ENCODE results near the gene HTR3B. TPM values are rescaled to one million over a fixed set of nuclear protein-coding genes. Genes with fewer than 3 reads are reported as not detected.

HTR3B gene
- polyA plus RNA-seq, 1 donor from 2014 or later = not detected

GRCh38 chr11:113885897-113886296 lies 18.7 kb upstream of the HTR3B start:
- H2AFZ ChIP-seq (ENCODE audit: low read depth, low read length) = no peak overlapping the region
- H3K36me3 ChIP-seq (ENCODE audit: insufficient read depth, low read length) = no peaks in the 10 kb centered on the region
- H3K27ac ChIP-seq (ENCODE audit: low read length) = no peak overlapping the region
- no peaks in the 10 kb centered on the region for H3K9me2 ChIP-seq (ENCODE audit: insufficient read depth, low read length)
- H3K9me3 ChIP-seq (ENCODE audit: low read length) = no peaks in the 10 kb centered on the region
- H3K4me2 ChIP-seq (ENCODE audit: low read length) = no peak overlapping the region
- no peak for TF ChIP-seq REST (IDR thresholded peaks at IDR 0.05; ENCODE audit: borderline replicate concordance)
- TF ChIP-seq MXI1 (conservative IDR thresholded peaks at IDR 0.05; ENCODE audit: poor library complexity, severe bottlenecking) = no peak
- TF ChIP-seq TAF1 (IDR thresholded peaks at IDR 0.05; ENCODE audit: low read depth) = no peak
- TF ChIP-seq POLR2AphosphoS5 (IDR thresholded peaks at IDR 0.05) = no peak
- TF ChIP-seq EZH2 (IDR thresholded peaks at IDR 0.05; ENCODE audit: borderline replicate concordance, insufficient read depth, low read length, poor library complexity, severe bottlenecking) = no peak
- no peak for TF ChIP-seq EP300 (conservative IDR thresholded peaks at IDR 0.05; ENCODE audit: poor library complexity, severe bottlenecking)
- no peak for TF ChIP-seq CTCF (IDR thresholded peaks at IDR 0.05; ENCODE audit: poor library complexity, severe bottlenecking)
- TF ChIP-seq SMC3 (conservative IDR thresholded peaks at IDR 0.05; ENCODE audit: poor library complexity) = no peak
- TF ChIP-seq RAD21 (conservative IDR thresholded peaks at IDR 0.05) = no peak
- H3F3A ChIP-seq (ENCODE audit: insufficient read depth, low read length, poor library complexity, severe bottlenecking) = no peaks in the 10 kb centered on the region
- H4K20me1 ChIP-seq (ENCODE audit: insufficient read depth) = no peaks in the 10 kb centered on the region
- no peak overlapping the region for H3K4me3 ChIP-seq (ENCODE audit: low read length)
- no peaks in the 10 kb centered on the region for H3K27me3 ChIP-seq (ENCODE audit: insufficient read depth, low read depth, low read length)
- no peaks in the 10 kb centered on the region for H3K79me2 ChIP-seq (replicated peaks; ENCODE audit: insufficient read depth, low read length)
- no peak overlapping the region for H3K9ac ChIP-seq (ENCODE audit: low read length)

DNA sequence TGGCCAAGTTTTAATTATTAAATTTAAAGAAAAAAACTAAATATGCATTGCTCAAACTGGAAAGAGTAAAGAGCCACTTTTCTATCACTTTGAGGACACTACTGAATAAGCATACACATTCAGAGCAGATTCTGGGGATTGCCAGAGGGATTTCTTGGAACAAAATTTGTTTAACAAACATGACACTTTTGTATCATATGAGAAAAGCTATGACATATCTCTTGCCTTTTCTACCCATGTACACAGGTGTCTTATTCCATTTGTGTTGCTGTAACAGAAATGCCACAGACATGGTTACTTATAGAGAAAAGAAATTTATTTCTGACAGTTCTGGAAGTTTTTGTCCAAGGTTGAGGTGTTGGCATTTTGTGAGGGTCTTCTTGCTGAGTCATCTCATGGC lies 15.7 kb upstream of the HTR3B start:
- no peak for TF ChIP-seq POLR2AphosphoS5 (IDR thresholded peaks at IDR 0.05)
- no peak for TF ChIP-seq TAF1 (IDR thresholded peaks at IDR 0.05; ENCODE audit: low read depth)
- TF ChIP-seq CTCF (IDR thresholded peaks at IDR 0.05; ENCODE audit: poor library complexity, severe bottlenecking) = no peak
- Histone ChIP-seq H3F3A (ENCODE audit: insufficient read depth, low read length, poor library complexity, severe bottlenecking) (no peaks in the 10 kb centered on the region), H3K27me3 (ENCODE audit: insufficient read depth, low read depth, low read length) (no peaks in the 10 kb centered on the region), H3K27ac (ENCODE audit: low read length) (no peak overlapping the region), H3K9ac (ENCODE audit: low read length) (no peak overlapping the region), H3K4me3 (ENCODE audit: low read length) (no peak overlapping the region), H3K9me3 (ENCODE audit: low read length) (no peaks in the 10 kb centered on the region), H4K20me1 (ENCODE audit: insufficient read depth) (no peaks in the 10 kb centered on the region), H2AFZ (ENCODE audit: low read depth, low read length) (no peak overlapping the region), H3K4me2 (ENCODE audit: low read length) (no peak overlapping the region), H3K79me2 (replicated peaks; ENCODE audit: insufficient read depth, low read length) (no peaks in the 10 kb centered on the region), H3K9me2 (ENCODE audit: insufficient read depth, low read length) (no peaks in the 10 kb centered on the region), H3K36me3 (ENCODE audit: insufficient read depth, low read length) (no peaks in the 10 kb centered on the region)

Measured in neural cell (in vitro differentiated cells).